Trophoblast cell (in vitro differentiated cells and primary cell): Measurements from ENCODE around the gene CAST.

Experiments used
- DNase-seq, 2 donors: peaks; one replicate each; pipeline ENCODE4 v3.0.0-alpha.2; 2016
- H2AFZ ChIP-seq: 2 replicates; pipeline ENCODE4 v1.6.1; 2013; ENCODE audit warnings: low read length, moderate library complexity, mild to moderate bottlenecking; ENCODE audit not compliant: insufficient read depth, poor library complexity
- H2AK5ac ChIP-seq: 2 replicates; pipeline ENCODE4 v1.6.1; 2013; ENCODE audit warnings: mild to moderate bottlenecking, low read length
- H2BK120ac ChIP-seq: 2 replicates; pipeline ENCODE4 v1.6.1; 2013; ENCODE audit warnings: low read length, mild to moderate bottlenecking, moderate library complexity; ENCODE audit not compliant: insufficient read depth, poor library complexity
- H2BK12ac ChIP-seq: 2 replicates; pipeline ENCODE4 v1.6.1; 2013; ENCODE audit warnings: mild to moderate bottlenecking, low read length, moderate library complexity
- H2BK5ac ChIP-seq: 2 replicates; pipeline ENCODE4 v1.6.1; 2013; ENCODE audit warnings: low read length, low read depth, moderate library complexity, mild to moderate bottlenecking; ENCODE audit not compliant: poor library complexity
- H3K14ac ChIP-seq: 2 replicates; pipeline ENCODE4 v1.6.1; 2013; ENCODE audit warnings: mild to moderate bottlenecking, low read length
- H3K18ac ChIP-seq: 2 replicates; pipeline ENCODE4 v1.6.1; 2013; ENCODE audit warnings: mild to moderate bottlenecking, low read length
- H3K23ac ChIP-seq: 2 replicates; pipeline ENCODE4 v1.6.1; 2013; ENCODE audit warnings: low read length
- H3K27ac ChIP-seq: 2 replicates; pipeline ENCODE4 v1.5.1; 2013; ENCODE audit warnings: low read depth, mild to moderate bottlenecking, inconsistent platforms, low read length, moderate library complexity
- H3K27me3 ChIP-seq: 2 replicates; pipeline ENCODE4 v1.6.1; 2013; ENCODE audit warnings: inconsistent platforms, mild to moderate bottlenecking, low read length, moderate library complexity; ENCODE audit not compliant: insufficient read depth
- H3K36me3 ChIP-seq, 2 experiments: 1 replicate in 1 of 2; 2 replicates in 1 of 2; pipeline ENCODE4 v1.6.1; 2013; ENCODE audit warnings: low read length in 2 of 2, mild to moderate bottlenecking in 2 of 2, moderate library complexity in 1 of 2; ENCODE audit not compliant: insufficient read depth in 2 of 2, control insufficient read depth in 1 of 2
- H3K4ac ChIP-seq: 2 replicates; pipeline ENCODE4 v1.6.1; 2013; ENCODE audit warnings: low read depth, mild to moderate bottlenecking, low read length, moderate library complexity
- H3K4me1 ChIP-seq, 2 experiments: 1 replicate in 1 of 2; 2 replicates in 1 of 2; pipeline ENCODE4 v1.6.1; 2013; ENCODE audit warnings: low read length in 2 of 2, mild to moderate bottlenecking in 2 of 2, moderate library complexity in 1 of 2; ENCODE audit not compliant: insufficient read depth in 2 of 2, control insufficient read depth in 1 of 2
- H3K4me2 ChIP-seq: 2 replicates; pipeline ENCODE4 v1.6.1; 2013; ENCODE audit warnings: inconsistent platforms, mild to moderate bottlenecking, low read length, moderate library complexity
- H3K4me3 ChIP-seq: 2 replicates; pipeline ENCODE4 v1.5.1; 2013; ENCODE audit warnings: mild to moderate bottlenecking, low read depth, low read length, inconsistent platforms
- H3K79me1 ChIP-seq: one replicate; pipeline ENCODE4 v1.6.1; 2013; ENCODE audit warnings: low read length
- H3K79me2 ChIP-seq: 2 replicates; pipeline ENCODE4 v1.6.1; 2013; ENCODE audit warnings: low read length, mild to moderate bottlenecking; ENCODE audit not compliant: control insufficient read depth, insufficient read depth, poor library complexity
- H3K9ac ChIP-seq: 2 replicates; pipeline ENCODE4 v1.6.1; 2013; ENCODE audit warnings: mild to moderate bottlenecking, low read length
- H3K9me3 ChIP-seq: 2 replicates; pipeline ENCODE4 v1.6.1; 2013; ENCODE audit warnings: low read depth, mild to moderate bottlenecking, control low read depth, inconsistent platforms, low read length; ENCODE audit not compliant: insufficient read depth
- H4K12ac ChIP-seq: 2 replicates; pipeline ENCODE4 v1.6.1; 2013; ENCODE audit warnings: low read depth, mild to moderate bottlenecking, low read length, moderate library complexity
- H4K8ac ChIP-seq: 2 replicates; pipeline ENCODE4 v1.6.1; 2013; ENCODE audit warnings: low read depth, mild to moderate bottlenecking, low read length, moderate library complexity
- H4K91ac ChIP-seq: one replicate; pipeline ENCODE4 v1.6.1; 2013; ENCODE audit warnings: low read depth, mild to moderate bottlenecking, low read length, moderate library complexity
- WGBS: extraction: QIAGEN DNeasy Blood & Tissue Kit; methylation state at CpG from one replicate; pipeline ENCODE4 v1.1.7; 2013; ENCODE audit warnings: missing lambda C conversion rate; ENCODE audit not compliant: insufficient read length, insufficient coverage; ENCODE audit errors: extremely low coverage; 5-methylcytosine and 5-hydroxymethylcytosine counted together

CAST gene

DNA sequence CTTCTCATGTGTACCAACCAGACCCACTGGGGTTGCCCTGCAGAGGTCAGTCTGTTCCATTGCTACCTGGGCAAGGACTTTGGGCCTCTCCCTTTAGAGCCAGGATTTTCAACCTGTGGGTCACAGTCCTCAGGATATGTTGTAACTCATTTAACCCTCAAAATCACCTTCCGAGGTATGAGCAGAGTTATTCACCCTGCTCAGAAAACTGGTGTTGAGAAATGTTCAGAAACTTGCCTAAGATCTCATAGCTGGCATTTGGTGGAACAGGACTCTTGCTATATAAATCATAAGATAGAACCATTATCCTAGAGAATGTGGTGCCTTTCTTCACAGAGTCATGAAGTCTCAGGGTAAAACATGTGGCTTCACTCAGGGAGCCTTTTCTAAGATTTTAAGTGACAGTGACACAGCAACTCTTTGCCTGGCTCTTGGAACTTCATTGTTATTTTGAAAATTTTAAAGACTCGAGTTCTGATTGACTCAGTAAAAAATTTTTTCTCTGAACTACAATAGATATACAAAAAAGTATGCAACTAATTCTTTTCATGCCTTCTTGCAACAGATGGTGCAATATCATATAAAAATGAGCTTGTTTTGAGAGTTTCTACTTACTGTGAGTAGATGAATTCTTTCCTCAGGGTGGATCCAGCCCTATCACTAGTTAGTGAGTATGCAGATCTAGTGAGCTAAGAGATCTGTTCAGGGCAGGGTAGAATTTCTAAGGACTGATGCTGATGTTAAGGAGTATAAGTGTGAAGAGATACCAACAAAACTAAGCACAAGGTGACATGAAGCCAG lies 29.5 kb downstream of the CAST start:
- peak; percentile 45 to 89 for DNase-seq

DNA sequence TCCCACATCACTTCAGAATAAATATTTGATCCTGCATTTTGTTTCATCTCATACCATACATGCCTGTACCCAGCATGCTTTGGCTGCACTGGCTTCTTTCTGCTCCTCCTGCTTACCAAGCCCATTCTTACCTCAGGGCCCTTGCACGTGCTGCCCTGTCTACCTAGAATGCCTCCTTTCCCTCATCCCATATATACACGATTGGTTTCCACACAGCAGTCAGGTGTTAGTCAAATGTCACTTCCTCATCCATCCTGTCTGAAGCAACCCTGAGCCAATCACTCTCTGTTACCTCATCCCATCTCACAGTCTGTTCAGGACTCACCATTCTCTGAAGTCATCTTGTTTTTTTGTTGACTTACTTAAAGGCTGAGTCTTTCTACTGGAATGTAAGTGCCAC lies 30.3 kb downstream of the CAST start:
- no peak overlapping the region for H3K18ac ChIP-seq
- H3K4me2 ChIP-seq: no peak overlapping the region
- no peak overlapping the region for H2BK12ac ChIP-seq
- no CpG with 5 or more reads among the region's 2 CpGs for WGBS
- no peaks in the 10 kb centered on the region for H3K9me3 ChIP-seq
- H2AK5ac ChIP-seq: no peak overlapping the region
- no peak overlapping the region for H4K91ac ChIP-seq
- no peaks in the 10 kb centered on the region for H3K79me2 ChIP-seq
- peaks cover 2 to 4% of the 10 kb centered on the region in 2 experiments for H3K36me3 ChIP-seq
- no peak overlapping the region for H3K4me3 ChIP-seq
- no peaks in the 10 kb centered on the region for H3K27me3 ChIP-seq
- H3K79me1 ChIP-seq: no peaks in the 10 kb centered on the region
- no peak overlapping the region for H2AFZ ChIP-seq
- H3K4ac ChIP-seq: no peak overlapping the region
- DNase-seq: peak; percentile 80 to 91
- H2BK120ac ChIP-seq: no peak overlapping the region
- H3K23ac ChIP-seq: no peak overlapping the region
- H3K14ac ChIP-seq: no peak overlapping the region
- H3K27ac ChIP-seq: no peak overlapping the region
- H2BK5ac ChIP-seq: no peak overlapping the region
- no peaks in the 10 kb centered on the region for H3K4me1 ChIP-seq
- no peak overlapping the region for H3K9ac ChIP-seq
- H4K12ac ChIP-seq: no peak overlapping the region
- H4K8ac ChIP-seq: no peak overlapping the region

More for the DNA sequence above, 29.5 kb downstream of the CAST start:
- WGBS: no CpG with 5 or more reads among the region's 2 CpGs
- Histone ChIP-seq H3K27me3 (no peaks in the 10 kb centered on the region), H2AFZ (no peak overlapping the region), H3K36me3 (peaks cover 2% of the 10 kb centered on the region in 2 experiments), H2BK120ac (no peak overlapping the region), H3K9me3 (no peaks in the 10 kb centered on the region), H4K91ac (no peak overlapping the region), H3K23ac (no peak overlapping the region), H3K4ac (no peak overlapping the region), H2AK5ac (no peak overlapping the region), H3K4me2 (no peak overlapping the region), H2BK5ac (no peak overlapping the region), H4K12ac (no peak overlapping the region), H3K18ac (no peak overlapping the region), H2BK12ac (no peak overlapping the region), H3K79me2 (no peaks in the 10 kb centered on the region), H3K9ac (no peak overlapping the region), H3K27ac (no peak overlapping the region), H4K8ac (no peak overlapping the region), H3K79me1 (no peaks in the 10 kb centered on the region), H3K14ac (no peak overlapping the region), H3K4me3 (no peak overlapping the region), H3K4me1 (no peaks in the 10 kb centered on the region)

DNA sequence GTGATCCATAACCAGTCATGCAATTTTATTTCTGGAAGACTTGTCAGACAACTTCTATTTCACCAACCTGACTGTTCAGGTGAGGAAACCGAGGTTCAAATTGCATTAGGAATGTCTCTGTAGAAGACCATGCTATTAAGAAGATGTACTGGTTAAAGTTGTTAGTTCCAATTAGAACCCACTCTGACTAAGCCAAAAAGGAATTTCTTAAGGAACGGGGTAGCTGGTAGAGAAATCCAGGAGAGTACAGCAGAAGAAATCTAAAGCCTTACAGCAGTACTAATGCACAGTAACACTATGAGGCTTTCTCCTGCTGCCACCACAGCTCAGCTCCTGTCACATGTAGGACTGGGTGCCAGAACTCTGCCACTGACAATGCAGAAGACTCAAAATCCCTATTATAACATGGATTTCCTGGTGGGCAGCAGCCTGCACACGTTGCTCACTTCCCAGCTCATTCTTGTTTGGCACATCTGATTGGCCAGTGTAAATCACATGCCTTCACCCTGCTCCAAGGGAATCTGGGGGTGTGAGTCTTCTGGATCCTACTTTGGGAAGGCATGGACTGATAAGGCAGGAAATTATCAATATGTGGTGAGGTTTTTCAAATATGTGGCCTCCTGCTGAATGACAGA lies 37.1 kb downstream of the CAST start:
- WGBS: no CpG with 5 or more reads among the region's 3 CpGs
- no peak overlapping the region for H2AK5ac ChIP-seq
- H3K4ac ChIP-seq: no peak overlapping the region
- peaks cover 2 to 8% of the 10 kb centered on the region in 2 experiments for H3K36me3 ChIP-seq
- H3K4me3 ChIP-seq: no peak overlapping the region
- H2BK120ac ChIP-seq: no peak overlapping the region
- H3K27me3 ChIP-seq: no peaks in the 10 kb centered on the region
- H2BK12ac ChIP-seq: no peak overlapping the region
- no peak overlapping the region for H3K14ac ChIP-seq
- H4K12ac ChIP-seq: no peak overlapping the region
- H3K9me3 ChIP-seq: no peaks in the 10 kb centered on the region
- peak in 1 of 2 donors; percentile 54 for DNase-seq
- H3K79me2 ChIP-seq: peaks cover 3% of the 10 kb centered on the region
- no peak overlapping the region for H3K23ac ChIP-seq
- no peak overlapping the region for H4K91ac ChIP-seq
- no peak overlapping the region for H4K8ac ChIP-seq
- H3K4me2 ChIP-seq: no peak overlapping the region
- no peak overlapping the region for H3K18ac ChIP-seq
- no peak overlapping the region for H3K9ac ChIP-seq
- peaks cover 0 to 3% of the 10 kb centered on the region in 2 experiments for H3K4me1 ChIP-seq
- H3K27ac ChIP-seq: no peak overlapping the region
- no peak overlapping the region for H2BK5ac ChIP-seq
- H3K79me1 ChIP-seq: peaks cover 6% of the 10 kb centered on the region
- H2AFZ ChIP-seq: no peak overlapping the region

DNA sequence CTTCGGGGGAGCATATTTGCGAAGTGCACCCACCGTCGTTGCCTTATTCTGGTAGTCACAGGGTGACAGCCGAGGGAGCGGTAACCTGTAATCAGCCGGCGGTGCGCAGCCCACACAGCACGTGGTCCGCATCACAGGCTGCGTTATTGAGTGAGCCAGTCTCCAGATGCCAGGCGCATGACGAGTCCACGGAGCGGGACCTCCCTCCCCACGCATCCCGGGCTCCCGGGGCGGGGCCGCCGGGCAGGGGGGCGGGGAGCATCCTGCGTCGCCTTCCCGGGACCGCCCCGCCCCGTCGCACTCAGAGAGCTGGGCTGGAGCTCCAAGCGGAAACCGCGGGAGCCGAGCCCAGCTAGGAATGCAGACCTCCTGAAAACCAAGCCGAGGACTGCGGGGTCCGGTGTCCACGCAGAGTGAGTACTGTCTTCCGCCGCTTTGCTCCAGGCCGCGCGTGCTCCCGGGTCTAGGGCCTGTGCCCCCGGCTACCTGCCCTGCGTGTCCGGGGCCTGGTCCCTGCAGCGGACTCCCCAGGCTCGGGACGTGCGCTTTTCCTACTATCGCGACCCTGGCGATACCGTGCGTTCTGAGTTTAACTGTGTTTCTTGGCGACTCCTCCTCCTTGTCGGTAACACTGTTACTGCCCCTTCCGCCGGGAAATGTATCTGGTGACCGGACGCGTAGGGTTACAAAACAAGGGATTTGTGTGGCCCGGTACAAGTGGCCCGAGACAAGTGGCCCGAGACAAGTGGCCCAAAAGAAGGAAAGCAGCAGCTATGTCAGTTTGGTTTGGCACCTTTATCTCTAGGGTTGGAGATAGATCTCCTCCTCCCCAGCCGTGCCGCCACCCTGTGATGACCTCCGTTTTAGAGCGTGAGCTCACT lies 40.6 kb downstream of the CAST start:
- H3K4me2 ChIP-seq: peak overlapping the region; percentile 73
- H2BK120ac ChIP-seq: peak overlapping the region; percentile 57
- peaks cover 6% of the 10 kb centered on the region for H3K79me1 ChIP-seq
- H3K27ac ChIP-seq: peak overlapping the region; percentile 61
- H4K12ac ChIP-seq: peak overlapping the region; percentile 66
- H3K27me3 ChIP-seq: no peaks in the 10 kb centered on the region
- peak overlapping the region; percentile 33 for H3K9ac ChIP-seq
- peaks cover 3% of the 10 kb centered on the region for H3K79me2 ChIP-seq
- peak; percentile 97 to 98 for DNase-seq
- H4K91ac ChIP-seq: peak overlapping the region; percentile 83
- peak overlapping the region; percentile 52 for H2AFZ ChIP-seq
- H2AK5ac ChIP-seq: no peak overlapping the region
- H3K14ac ChIP-seq: peak overlapping the region; percentile 56
- H3K23ac ChIP-seq: no peak overlapping the region
- no CpG with 5 or more reads among the region's 70 CpGs for WGBS
- H3K4me1 ChIP-seq: peaks cover 0 to 3% of the 10 kb centered on the region in 2 experiments
- peak overlapping the region; percentile 7 for H2BK5ac ChIP-seq
- H3K9me3 ChIP-seq: no peaks in the 10 kb centered on the region
- H4K8ac ChIP-seq: peak overlapping the region; percentile 73
- H3K4ac ChIP-seq: peak overlapping the region; percentile 43
- H2BK12ac ChIP-seq: no peak overlapping the region
- H3K36me3 ChIP-seq: peaks cover 2 to 4% of the 10 kb centered on the region in 2 experiments
- H3K4me3 ChIP-seq: peak overlapping the region; percentile 78
- peak overlapping the region; percentile 39 for H3K18ac ChIP-seq
